ENCODE results near the gene LRRK1. TPM values are rescaled to one million over a fixed set of nuclear protein-coding genes. Genes with fewer than 3 reads are reported as not detected.

Gene LRRK1
- total and polyA plus RNA-seq, 8 donors = 4.3 to 19.4 (median 11.1) TPM

DNA sequence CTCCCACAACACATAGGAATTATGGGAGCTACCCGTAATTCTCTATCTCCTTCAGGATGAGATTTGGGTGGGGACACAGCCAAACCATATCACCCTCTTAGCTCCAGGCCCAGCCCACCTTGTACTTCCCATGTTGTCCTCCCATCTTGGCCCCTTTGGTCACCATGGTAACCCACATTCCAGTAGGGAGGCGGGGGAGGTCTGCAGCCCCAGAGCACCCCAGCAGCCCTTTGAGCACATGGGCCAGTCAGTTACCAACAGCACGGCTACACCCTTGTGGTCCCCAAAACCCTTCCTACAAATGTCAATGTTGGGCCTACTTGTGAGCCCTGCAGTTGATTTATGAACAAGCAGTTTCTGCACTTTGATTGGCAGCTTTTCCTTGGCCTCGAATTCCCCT is 84.5 kb downstream of the LRRK1 start:
- Histone ChIP-seq H3K27me3 (no peaks in the 10 kb centered on the region), H3K4me1 (peaks cover 0 to 7% (median 0%) of the 10 kb centered on the region in 3 donors), H3K4me3 (no peak overlapping the region), H3K9me3 (no peaks in the 10 kb centered on the region), H3K36me3 (no peaks in the 10 kb centered on the region), H3K27ac (no peak overlapping the region)
- TF ChIP-seq, protein P1, sequence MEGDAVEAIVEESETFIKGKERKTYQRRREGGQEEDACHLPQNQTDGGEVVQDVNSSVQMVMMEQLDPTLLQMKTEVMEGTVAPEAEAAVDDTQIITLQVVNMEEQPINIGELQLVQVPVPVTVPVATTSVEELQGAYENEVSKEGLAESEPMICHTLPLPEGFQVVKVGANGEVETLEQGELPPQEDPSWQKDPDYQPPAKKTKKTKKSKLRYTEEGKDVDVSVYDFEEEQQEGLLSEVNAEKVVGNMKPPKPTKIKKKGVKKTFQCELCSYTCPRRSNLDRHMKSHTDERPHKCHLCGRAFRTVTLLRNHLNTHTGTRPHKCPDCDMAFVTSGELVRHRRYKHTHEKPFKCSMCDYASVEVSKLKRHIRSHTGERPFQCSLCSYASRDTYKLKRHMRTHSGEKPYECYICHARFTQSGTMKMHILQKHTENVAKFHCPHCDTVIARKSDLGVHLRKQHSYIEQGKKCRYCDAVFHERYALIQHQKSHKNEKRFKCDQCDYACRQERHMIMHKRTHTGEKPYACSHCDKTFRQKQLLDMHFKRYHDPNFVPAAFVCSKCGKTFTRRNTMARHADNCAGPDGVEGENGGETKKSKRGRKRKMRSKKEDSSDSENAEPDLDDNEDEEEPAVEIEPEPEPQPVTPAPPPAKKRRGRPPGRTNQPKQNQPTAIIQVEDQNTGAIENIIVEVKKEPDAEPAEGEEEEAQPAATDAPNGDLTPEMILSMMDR (IDR thresholded peaks at IDR 0.05) = no peak
- FAIRE-seq = no peak
- WGBS, 2 donors = 79 to 90% methylated on average over 4 of the region's 4 CpGs
- peak in 1 of 6 donors; percentile 4 for DNase-seq
- no peak for ATAC-seq
- intact Hi-C loops (cut with DNase I) = loop anchor here in 1 of 3 donors (5.0 kb wide), 1 partner anchor 376 kb away; no protein-coding TSS in a partner anchor

DNA sequence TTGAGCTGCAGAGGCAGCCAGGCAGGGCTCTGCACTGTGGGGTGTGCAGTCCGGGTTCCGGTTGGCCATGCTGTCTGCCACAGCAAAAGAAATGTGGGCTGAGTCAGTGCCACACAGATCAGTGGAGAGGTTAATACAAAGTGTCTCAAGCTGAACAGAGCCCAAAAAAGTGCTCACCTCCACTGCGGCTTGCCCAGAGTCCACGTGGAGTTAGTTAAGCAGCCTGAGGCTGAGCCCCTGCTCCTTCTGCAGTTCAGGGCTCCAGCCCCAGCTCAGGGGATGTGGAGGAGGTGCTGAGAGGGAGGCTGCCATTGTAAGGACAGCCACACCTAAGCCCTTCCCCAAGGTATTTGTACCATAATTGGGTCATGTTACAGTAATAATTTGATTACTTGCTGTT is 85.3 kb downstream of the LRRK1 start:
- DNase-seq (peak in 1 of 6 donors; percentile 4), FAIRE-seq (no peak), ATAC-seq (no peak)
- H3K27me3 ChIP-seq = no peaks in the 10 kb centered on the region
- H3K4me3 ChIP-seq = no peak overlapping the region
- no peak overlapping the region for H3K27ac ChIP-seq
- intact Hi-C loops (cut with DNase I) = loop anchor here in 1 of 3 donors (5.0 kb wide), 1 partner anchor 377 kb away; no protein-coding TSS in a partner anchor
- peaks cover 0 to 7% (median 0%) of the 10 kb centered on the region in 3 donors for H3K4me1 ChIP-seq
- WGBS, 2 donors = 97 to 100% methylated on average over 4 of the region's 4 CpGs
- TF ChIP-seq, protein P1 (IDR thresholded peaks at IDR 0.05) = no peak
- H3K36me3 ChIP-seq = no peaks in the 10 kb centered on the region
- no peaks in the 10 kb centered on the region for H3K9me3 ChIP-seq

DNA sequence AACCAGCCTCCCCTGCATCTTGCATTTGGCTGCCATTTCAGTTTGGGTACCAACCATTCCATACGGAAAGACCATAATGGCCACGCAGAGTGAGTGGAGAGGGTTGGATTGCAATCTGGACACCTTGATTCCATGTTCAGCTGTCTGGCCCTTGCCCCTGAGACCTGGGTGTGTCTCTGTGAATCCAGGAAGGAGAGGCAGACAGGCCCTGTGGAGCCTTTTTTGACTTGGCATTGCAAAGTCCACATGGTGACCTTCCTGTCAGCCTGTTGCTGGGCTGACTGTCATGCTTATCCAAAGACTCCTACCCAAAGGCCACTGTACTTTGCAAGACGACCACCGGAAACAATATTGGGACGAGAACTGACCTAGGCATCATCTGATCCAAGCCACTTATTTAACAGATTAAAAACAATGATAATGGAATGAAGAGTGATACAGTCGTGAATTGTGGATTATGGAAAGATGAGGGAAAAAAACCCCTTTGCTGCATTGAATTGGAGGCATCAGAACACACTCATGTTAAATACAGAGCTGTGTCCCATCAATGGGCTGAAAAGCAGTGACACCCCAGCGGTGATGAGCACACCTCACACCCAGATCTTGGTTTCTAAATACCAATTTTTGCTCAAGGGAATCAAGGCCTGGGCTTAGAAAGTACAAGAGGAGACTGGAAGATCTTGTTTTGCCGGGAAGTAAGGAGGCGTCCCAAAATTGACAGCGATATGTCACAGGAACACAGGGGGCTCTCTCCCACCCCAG is 86.0 kb downstream of the LRRK1 start:
- DNase-seq = peak in 1 of 6 donors; percentile 5

DNA sequence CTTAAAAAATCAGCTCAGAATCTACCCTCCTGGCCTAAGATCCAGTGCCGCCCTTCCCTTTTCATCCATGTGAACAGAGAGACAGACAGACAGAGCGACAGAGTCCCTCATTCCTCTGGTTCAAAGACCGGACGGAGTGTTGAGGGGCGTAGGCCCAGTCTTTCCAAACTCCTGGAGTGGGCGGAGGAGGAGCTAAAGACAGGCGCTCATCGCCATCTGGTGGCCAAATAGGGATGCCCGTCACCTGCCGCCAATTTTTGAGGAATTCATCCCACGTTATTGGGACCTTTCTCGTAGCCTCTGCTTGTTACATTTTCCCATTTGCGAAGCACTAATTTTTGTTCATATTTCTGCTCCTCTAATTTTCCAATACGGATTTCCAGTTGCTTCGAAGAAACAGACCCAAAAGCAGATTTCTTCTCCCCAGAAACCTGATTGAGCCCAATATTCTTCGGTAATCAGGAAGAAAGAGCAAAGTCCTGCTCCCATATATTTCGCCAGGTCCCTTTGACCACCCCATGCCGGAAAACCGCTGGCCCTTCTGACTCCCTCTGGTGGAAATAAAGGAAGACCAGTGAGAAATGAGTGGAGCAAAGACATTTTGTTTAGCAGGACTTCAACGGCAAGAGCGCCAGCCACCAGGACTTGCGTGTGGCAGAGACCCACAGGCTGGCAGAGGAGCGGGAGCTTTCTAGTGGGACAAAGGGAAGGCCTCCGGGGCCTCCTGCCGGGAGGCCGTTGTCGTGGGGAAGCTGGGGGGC is 88.0 kb downstream of the LRRK1 start:
- Histone ChIP-seq H3K4me1 (peaks cover 0 to 7% (median 0%) of the 10 kb centered on the region in 3 donors), H3K27ac (peak overlapping the region in 3 of 4 donors; percentile 31 to 78 (median 44)), H3K27me3 (no peaks in the 10 kb centered on the region), H3K4me3 (peak overlapping the region in 2 of 4 donors; percentile 52 to 59), H3K9me3 (no peaks in the 10 kb centered on the region), H3K36me3 (no peaks in the 10 kb centered on the region)
- TF ChIP-seq, protein P1 (IDR thresholded peaks at IDR 0.05) = peak; percentile 78 to 88 (median 81)
- ATAC-seq = peak; percentile 74 to 84 (median 78)
- no peak for FAIRE-seq
- 13% methylated on average over 27 of the region's 27 CpGs for WGBS, 2 donors
- intact Hi-C loops (cut with DNase I) = loop anchor here in 2 of 3 donors (5.0 kb wide), 2 partner anchors 90 to 375 kb away; partner anchors contain the start of gene LRRK1 (in 2 of the 2)
- peak; percentile 70 to 83 (median 76) for DNase-seq

More for the DNA sequence above, 86.0 kb downstream of the LRRK1 start:
- Histone ChIP-seq H3K27ac (no peak overlapping the region), H3K36me3 (no peaks in the 10 kb centered on the region), H3K4me3 (no peak overlapping the region), H3K4me1 (peaks cover 0 to 7% (median 0%) of the 10 kb centered on the region in 3 donors), H3K27me3 (no peaks in the 10 kb centered on the region), H3K9me3 (no peaks in the 10 kb centered on the region)
- intact Hi-C loops (cut with DNase I) = loop anchor here in 2 of 3 donors (5.0 kb wide), 3 partner anchors 88 to 378 kb away; partner anchors contain the start of gene LRRK1 (in 2 of the 2)
- 96 to 97% methylated on average over 10 of the region's 10 CpGs for WGBS, 2 donors
- ATAC-seq (no peak), FAIRE-seq (no peak)
- TF ChIP-seq, protein P1 (IDR thresholded peaks at IDR 0.05) = no peak
